HepG2 (cell line): ENCODE measurements around the gene DDAH2. TPM values are rescaled to one million over a fixed set of nuclear protein-coding genes. Genes with fewer than 3 reads are reported as not detected.

Source experiments
- ARID3A ChIP-seq: IDR thresholded peaks from 2 replicates; pipeline ENCODE4 v1.6.1; 2012; ENCODE audit warnings: low read depth, low read length, improper control_type of control experiment
- EZH2 ChIP-seq: conservative IDR thresholded peaks from 2 replicates; pipeline ENCODE4 v1.6.1; 2012; ENCODE audit warnings: mild to moderate bottlenecking, low read depth, low read length, moderate library complexity
- FUBP1 ChIP-seq: sonication (generic); formaldehyde crosslinking; IDR thresholded peaks from 2 replicates; pipeline ENCODE4 v1.5.1; 2020; ENCODE audit warnings: missing genetic modification reagents, mild to moderate bottlenecking, borderline replicate concordance
- HINFP ChIP-seq: sonication (generic); formaldehyde crosslinking; IDR thresholded peaks from 2 replicates; pipeline ENCODE4 v1.4.0; 2020; ENCODE audit warnings: low read depth, mild to moderate bottlenecking, missing genetic modification reagents
- NFE2L2 ChIP-seq: fragments of 150-350 bp; IDR thresholded peaks from 2 replicates; pipeline ENCODE4 v1.6.1; 2014; ENCODE audit warnings: low read length
- REL ChIP-seq: sonication (generic); formaldehyde crosslinking; conservative IDR thresholded peaks from 2 replicates; pipeline ENCODE4 v1.8.0; 2022; ENCODE audit warnings: mild to moderate bottlenecking, missing genetic modification reagents, moderate library complexity
- SMAD3 ChIP-seq: sonication (generic); formaldehyde crosslinking; IDR thresholded peaks from 2 replicates; pipeline ENCODE4 v1.4.0; 2020; ENCODE audit warnings: missing genetic modification reagents
- TFDP1 ChIP-seq: IDR thresholded peaks from 2 replicates; pipeline ENCODE4 v1.6.1; 2016; ENCODE audit warnings: missing compliant biosample characterization, missing genetic modification reagents, borderline replicate concordance
- ZNF550 ChIP-seq: sonication (generic); formaldehyde crosslinking; IDR thresholded peaks from 2 replicates; pipeline ENCODE4 v1.4.0; 2020; ENCODE audit warnings: mild to moderate bottlenecking, missing genetic modification reagents, borderline replicate concordance
- ZNF768 ChIP-seq: sonication (generic); formaldehyde crosslinking; IDR thresholded peaks from 2 replicates; pipeline ENCODE4 v1.4.0; 2020; ENCODE audit warnings: missing genetic modification reagents
- ZNF800 ChIP-seq: sonication (generic); formaldehyde crosslinking; IDR thresholded peaks from 2 replicates; pipeline ENCODE4 v1.4.0; 2020; ENCODE audit warnings: missing genetic modification reagents
- polyA plus RNA-seq, 8 experiments: library from polyadenylated mRNA; depleted of rRNA in 3 of 8; stranded (reverse) in 7 of 8; unstranded in 1 of 8; fragments of >200 nt; fragmentation: Illumina TruSeq in 4 of 8; extraction: Trizol in 4 of 8; gene quantifications; 2 replicates each; pipeline versions ENCODE4 v1.2.1 to v1.2.3, GENCODE V29; 2011 to 2016; ENCODE audit warnings: low read depth in 4 of 8, missing spikeins in 1 of 8, mixed read lengths in 1 of 8; ENCODE audit not compliant: insufficient read depth in 1 of 8
- total RNA-seq, 5 experiments: library from RNA; depleted of rRNA; stranded (reverse); fragments of >200 nt; fragmentation: Illumina TruSeq; extraction: Trizol; gene quantifications; 2 replicates each; pipeline ENCODE4 v1.2.3, GENCODE V29; 2016; ENCODE audit warnings: low read depth in 1 of 5
- TF ChIP-seq, protein P1 (sequence below), 2 experiments: fragments of 450-650 bp in 1 of 2; sonication (generic) in 1 of 2; formaldehyde crosslinking; IDR thresholded peaks; 2 replicates each; pipeline versions ENCODE4 v1.5.0 to v1.8.0; 2020 to 2022; ENCODE audit warnings: mild to moderate bottlenecking in 1 of 2, missing genetic modification reagents in 1 of 2
- TF ChIP-seq, protein P2 (sequence below): sonication (generic); formaldehyde crosslinking; IDR thresholded peaks from 2 replicates; pipeline ENCODE4 v1.4.0; 2020; ENCODE audit warnings: mild to moderate bottlenecking, missing genetic modification reagents

The DDAH2 gene
- total and polyA plus RNA-seq, 2 of the 13 experiments (the other 11 are each of a cell fraction or from before 2014, with no cell fraction given): 16.4 to 21.1 TPM

DNA sequence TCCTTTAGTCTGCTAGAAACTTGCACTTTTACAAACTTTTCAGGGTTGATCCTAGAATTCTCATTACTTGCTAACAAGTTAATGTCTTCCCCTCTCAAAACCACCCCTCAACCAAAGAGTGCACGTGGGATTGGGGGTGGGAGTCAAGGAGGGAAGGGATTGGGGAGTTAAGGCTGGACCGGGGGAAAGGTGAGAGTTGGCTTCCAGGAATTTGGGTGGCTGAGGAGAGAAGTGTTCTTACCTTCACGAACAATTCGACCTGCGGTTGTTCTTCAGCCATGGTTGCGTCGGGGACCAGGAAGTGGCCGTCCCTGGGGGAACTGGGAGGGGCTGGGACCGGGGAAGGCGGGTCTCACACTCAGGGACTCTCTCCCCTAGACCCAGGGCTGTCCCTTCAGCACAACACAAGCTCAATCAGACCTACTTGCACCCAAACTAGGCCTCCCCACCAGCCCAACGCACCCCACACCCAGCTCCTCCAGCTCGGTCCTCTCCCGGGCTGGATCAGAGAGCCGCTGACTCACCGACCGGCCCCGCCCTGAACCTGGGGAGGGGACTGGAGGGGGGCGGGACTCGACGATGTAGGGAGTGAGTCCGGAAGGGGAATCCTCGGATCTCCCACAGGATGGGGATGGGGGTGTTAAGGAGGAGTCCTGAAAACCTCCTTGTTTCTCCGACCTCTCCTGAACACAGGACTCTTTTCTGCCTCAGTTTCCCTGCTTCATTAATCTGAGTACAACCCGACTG, 7.1 kb upstream of the DDAH2 start, which contains the start of gene CLIC1 (continued):
- TF ChIP-seq HINFP (0 out of 2 replicates have a peak, but pooled peaks have one; percentile 21), SMAD3 (CRISPR knock-in tag) (peak; percentile 88), REL (peak; percentile 79; the same call in 1 of the 2 replicates), ZNF768 (CRISPR knock-in tag) (peak; percentile 73), ZNF550 (CRISPR knock-in tag) (no peak), ARID3A (no peak), NFE2L2 (peak; percentile 32; the same call in 1 of the 2 replicates), TFDP1 (CRISPR knock-in tag) (peak; percentile 41; the same call in 1 of the 2 replicates), ZNF800 (0 out of 2 replicates have a peak, but pooled peaks have one; percentile 21), FUBP1 (CRISPR knock-in tag) (no peak), EZH2 (no peak)
- TF ChIP-seq, protein P1, sequence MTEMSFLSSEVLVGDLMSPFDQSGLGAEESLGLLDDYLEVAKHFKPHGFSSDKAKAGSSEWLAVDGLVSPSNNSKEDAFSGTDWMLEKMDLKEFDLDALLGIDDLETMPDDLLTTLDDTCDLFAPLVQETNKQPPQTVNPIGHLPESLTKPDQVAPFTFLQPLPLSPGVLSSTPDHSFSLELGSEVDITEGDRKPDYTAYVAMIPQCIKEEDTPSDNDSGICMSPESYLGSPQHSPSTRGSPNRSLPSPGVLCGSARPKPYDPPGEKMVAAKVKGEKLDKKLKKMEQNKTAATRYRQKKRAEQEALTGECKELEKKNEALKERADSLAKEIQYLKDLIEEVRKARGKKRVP (CRISPR knock-in tag; IDR thresholded peaks at IDR 0.05): 0 out of 4 replicates have a peak, but pooled peaks of 1 of the 2 experiments have one; percentile 25
- TF ChIP-seq, protein P2, sequence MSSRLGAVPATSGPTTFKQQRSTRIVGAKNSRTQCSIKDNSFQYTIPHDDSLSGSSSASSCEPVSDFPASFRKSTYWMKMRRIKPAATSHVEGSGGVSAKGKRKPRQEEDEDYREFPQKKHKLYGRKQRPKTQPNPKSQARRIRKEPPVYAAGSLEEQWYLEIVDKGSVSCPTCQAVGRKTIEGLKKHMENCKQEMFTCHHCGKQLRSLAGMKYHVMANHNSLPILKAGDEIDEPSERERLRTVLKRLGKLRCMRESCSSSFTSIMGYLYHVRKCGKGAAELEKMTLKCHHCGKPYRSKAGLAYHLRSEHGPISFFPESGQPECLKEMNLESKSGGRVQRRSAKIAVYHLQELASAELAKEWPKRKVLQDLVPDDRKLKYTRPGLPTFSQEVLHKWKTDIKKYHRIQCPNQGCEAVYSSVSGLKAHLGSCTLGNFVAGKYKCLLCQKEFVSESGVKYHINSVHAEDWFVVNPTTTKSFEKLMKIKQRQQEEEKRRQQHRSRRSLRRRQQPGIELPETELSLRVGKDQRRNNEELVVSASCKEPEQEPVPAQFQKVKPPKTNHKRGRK: no peak
